Lung microvascular endothelial cell (primary cell): ENCODE data around the gene ALPG. TPM values are rescaled to one million over a fixed set of nuclear protein-coding genes. Genes with fewer than 3 reads are reported as not detected.
A peak's percentile ranks its signal among the peaks of the same experiment; 100 is the strongest.
"Not testable (repeated sequence)": the region's sequence is repeated elsewhere in the genome, so short reads cannot be mapped to it uniquely, and the experiment has no call there.

Experiments used
- DNase-seq, 2 donors: peaks; one replicate each; pipeline versions ENCODE4 v3.0.0 to v3.0.0-alpha.2; 2010; ENCODE audit warnings: low read depth in 2 of 2
- total RNA-seq: library from RNA; depleted of rRNA; stranded (reverse); fragments of >200 nt; gene quantifications from 2 replicates; pipeline ENCODE4 v1.2.1, GENCODE V29; 2014

Gene ALPG
- total RNA-seq, 1 donor from 2014 or later, result not detected

DNA sequence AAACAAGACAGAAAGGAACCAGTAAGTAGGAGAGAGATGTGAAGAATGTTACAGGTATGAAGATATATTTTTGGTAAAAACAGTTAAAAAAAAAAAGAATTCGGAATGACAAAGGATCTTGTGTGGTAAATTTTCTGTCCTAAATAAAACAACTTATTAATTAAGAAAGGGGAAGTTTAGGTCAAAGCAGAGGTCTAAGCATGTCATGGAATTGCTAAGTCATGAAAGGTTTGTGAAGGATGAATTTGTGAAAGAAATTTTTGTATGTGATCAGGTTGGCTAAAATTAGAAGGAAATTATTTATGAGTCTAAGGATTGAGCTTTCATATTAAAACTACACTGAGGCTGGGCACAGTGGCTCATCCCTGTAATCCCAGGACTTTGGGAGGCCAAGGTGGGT is 11.1 kb upstream of the ALPG start:
- no peak for DNase-seq

DNA sequence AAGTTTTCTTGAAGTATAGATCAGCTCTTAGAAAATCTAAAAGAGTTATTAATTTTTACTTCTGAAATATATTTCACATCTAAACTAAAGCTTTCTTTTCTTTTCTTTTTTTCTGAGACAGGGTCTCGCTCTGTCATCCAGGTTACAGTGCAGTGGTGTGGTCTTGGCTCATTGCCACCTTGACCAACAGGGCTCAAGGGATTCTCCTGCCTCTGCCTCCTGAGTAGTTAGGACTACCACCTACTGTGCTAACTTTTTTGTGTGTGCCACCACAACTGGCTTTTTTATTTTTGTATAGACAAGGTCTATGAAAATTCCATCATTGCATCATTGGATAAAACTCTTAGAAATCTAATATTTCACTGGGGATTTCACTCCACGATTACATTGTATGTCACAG is 10.0 kb upstream of the ALPG start:
- DNase-seq, result no peak

DNA sequence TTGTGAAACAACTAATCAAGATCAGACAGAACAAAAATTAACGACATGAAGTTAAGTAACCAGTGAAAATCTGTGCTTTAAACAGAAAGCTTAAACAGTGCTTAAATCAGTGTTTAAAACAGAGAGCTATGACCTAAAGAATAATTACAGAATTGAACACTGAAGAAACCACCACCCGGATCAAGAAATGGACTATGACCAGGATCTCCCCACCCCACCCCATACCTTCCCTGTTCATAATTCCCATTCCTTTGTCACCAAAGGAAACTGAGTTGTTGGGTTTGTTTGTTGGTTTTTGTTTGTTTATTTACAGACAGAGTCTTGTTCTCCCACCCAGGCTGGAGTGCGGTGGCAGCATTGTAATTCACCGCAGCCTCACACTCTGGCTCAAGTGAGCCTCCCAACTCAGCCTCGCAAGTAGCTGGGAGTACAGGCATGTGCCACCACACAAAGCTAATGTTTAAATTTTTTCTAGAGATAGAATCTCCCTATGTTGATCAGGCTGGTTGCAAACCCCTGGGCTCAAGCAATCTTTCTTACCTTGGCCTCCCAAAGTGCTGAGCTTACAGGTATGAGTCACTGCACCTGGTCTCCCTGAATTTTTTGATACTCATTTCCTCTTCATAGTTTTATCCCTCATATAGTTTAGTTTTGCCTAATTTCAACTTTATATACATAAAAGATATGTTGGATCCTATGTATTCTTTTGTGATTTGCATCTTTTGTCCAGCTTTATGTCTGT is 8.2 kb upstream of the ALPG start:
- DNase-seq, result no peak

GRCh38 chr2:232400256-232401015 is 6.2 kb upstream of the ALPG start:
- no peak for DNase-seq

DNA sequence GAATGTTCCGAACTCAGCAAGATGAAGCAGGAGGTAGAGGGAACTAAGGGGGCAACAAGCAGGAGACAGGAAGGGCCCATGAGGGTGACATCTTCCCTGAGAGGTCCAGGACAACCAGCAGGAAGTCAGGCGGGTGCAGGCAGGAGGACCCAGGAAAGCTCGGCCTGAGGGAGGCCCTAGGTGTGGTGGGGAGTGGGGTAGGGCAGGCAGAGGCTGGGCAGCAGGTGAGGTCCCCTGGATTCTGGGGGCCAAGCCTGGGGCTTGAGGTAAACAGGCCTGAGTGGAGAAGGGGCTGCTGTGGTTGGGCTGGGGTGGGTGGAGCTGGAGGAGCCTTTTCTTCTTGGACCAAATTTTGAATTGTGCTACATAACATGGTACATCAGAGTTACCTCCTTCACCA is 4.1 kb upstream of the ALPG start:
- DNase-seq, result no peak

- no peak for DNase-seq
Observed at GRCh38 chr2:232405943-232406510, 617 bp upstream of the ALPG start.

- DNase-seq, result not testable (repeated sequence)
Observed at GRCh38 chr2:232407428-232408150, 945 bp downstream of the ALPG start.

DNA sequence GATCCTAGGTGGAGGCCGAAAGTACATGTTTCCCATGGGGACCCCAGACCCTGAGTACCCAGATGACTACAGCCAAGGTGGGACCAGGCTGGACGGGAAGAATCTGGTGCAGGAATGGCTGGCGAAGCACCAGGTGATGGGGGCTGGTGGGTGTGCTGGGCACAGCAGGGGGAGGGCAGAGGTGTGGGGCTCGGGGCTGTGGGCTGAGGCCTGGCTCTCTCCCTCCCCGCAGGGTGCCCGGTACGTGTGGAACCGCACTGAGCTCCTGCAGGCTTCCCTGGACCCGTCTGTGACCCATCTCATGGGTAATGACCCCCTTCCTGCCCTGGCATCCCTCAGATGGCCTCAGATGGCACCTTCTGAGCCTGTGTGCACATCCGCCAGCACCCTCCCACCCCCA is 1.6 kb downstream of the ALPG start:
- not testable (repeated sequence) for DNase-seq

GRCh38 chr2:232409617-232410016 is 3.0 kb downstream of the ALPG start:
- not testable (repeated sequence) for DNase-seq

DNA sequence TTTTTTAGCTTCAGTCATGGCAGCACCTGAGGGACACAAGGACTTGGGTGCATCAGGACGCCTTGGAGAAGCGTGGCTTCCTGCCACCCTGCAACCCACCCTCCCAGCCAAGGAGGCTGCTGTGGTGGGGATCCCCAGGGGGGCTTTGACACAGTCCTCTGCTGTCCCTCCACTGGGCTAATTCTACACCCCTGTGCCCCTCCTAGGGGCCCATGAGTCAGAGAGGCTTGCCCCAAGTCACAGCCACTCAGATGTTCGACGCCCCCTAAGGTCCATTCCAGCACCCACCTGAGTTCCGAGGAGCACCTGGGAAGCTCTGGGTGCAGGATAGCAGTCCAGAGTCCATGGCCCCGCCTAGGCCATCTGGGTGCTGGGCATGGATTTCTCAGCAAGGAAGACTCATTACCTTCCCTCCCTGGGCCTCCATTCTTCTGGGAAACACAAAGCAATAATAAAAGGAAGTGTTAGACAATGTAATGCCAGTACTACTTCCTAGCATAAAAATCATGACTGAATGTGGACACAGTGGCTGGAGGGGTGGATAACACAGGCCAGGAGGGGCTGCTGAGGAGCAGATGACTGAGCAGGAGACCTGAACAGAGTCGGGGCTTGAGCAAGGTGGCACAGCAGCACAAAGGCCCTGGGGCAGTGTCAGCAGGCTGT is 3.7 kb downstream of the ALPG start:
- DNase-seq, result peak in 1 of 2 donors; percentile 39

DNA sequence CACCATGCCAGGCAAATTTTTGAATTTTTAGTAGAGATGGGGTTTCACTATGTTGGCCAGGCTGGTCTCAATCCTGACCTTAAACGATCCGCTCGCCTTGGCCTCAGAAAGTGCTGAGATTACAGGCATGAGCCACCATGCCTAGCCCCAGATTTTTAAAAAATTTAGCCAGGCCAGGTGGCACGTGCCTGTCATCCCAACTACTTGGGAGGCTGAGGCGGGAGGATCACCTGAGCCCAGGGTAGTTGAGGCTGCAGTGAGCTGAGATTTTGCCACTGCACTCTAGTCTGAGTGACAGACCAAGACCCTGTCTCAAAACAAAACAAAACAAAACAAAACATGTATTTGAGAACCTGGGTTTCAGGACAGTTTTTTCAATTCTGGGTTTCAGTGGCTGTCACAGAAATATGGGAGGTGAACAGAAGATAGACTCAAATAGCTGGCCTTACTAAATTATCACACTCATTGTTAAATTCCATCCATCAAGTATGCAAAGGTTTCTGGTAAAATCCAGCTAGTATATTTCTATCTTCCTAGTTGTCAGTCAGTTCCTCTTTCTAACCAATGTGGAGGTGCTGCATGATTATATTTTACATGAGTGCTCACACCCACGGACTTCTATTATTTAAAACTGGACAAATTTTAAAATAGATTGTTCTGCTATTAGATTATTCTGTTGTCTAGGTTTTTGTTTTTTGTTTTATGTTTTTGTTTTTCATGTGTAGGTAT is 5.4 kb downstream of the ALPG start:
- no peak for DNase-seq

DNA sequence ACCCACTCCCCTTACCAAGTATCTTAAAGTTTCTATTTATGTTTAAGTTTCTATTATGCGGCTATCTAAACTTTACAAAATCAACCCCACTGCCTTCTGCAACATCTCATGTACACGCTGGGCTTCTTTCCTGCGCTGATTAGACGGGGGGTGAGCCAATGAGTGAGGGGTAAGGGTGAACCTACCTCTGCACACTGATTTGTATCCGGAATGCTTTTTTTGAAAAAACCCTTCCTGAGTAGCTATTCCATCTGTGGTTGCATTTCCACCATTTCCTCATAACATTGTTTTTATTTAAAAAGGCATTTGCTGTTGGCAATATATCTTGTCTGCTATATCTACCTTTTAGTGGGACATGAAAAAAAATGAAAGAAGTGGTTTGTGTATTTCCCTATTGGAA is 6.3 kb downstream of the ALPG start:
- peak in 1 of 2 donors; percentile 68 for DNase-seq

GRCh38 chr2:232415138-232415690 is 8.6 kb downstream of the ALPG start:
- DNase-seq, result no peak

GRCh38 chr2:232415736-232416520 is 9.3 kb downstream of the ALPG start:
- no peak for DNase-seq

DNA sequence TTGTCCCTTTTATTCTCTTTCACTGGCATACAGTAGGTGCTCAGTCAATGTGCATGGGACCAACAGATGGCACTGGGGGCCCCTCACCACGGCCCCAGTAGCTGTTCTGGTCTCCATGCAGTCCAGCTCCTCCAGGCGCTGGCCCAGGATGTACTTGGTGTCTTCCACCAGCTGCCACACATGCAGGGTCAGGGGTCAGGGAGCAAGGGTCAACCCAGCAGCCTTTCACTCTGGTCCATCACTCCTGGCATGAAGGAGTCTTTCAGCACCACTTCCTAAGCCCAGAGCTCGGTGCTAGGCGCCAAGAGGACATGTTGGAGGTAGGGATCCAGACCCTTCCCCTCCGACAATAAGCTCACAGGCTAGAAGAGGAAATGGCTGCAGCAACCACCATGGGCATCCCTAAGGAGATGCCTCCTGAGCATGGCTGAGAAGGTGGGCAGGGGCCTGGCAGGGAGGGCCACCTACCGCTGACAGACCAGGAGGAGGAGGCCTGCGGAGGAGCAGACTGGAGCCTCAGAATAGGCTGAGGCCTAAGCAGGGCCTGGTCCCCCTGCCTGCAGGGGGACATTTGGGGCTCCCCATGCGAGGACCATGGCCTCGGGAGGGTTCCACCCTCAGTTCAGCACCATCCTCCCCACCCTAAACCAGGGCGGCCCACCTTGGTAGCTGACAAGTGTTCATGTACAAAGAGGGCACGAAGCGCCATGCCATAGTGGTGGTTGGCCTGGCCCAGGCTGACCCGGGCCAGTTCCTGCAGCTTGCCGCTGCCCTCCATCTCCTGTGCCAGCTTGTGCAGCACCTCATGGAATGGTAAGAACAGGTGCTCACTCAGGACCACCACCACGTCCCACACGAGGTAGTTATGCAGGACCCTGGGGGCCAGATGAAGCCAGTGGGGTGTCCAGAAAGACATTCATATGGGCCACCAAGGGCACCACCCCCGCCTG is 10.2 kb downstream of the ALPG start:
- DNase-seq, result no peak

DNA sequence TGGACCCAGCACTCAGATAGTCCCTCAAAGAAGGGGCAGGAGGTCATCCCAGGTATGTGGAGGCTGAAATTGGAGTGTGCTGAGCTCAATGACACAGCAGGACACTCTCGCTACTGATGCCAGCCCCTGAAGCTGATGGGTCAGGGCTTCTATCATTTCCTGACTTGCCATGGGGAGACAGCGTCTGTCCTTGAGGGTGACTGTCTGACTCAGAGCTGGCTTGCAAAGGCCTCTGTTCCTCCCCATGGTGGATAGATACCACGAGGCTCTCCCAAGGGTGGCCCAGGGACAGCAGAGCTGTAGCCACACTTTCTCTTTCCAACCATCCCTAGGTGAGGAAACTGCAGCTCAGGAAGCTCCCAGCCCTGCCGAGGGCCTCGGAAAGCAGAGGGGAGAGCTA is 10.8 kb downstream of the ALPG start:
- no peak for DNase-seq

- no peak for DNase-seq
Observed at GRCh38 chr2:232418056-232418455, 11.4 kb downstream of the ALPG start.

DNA sequence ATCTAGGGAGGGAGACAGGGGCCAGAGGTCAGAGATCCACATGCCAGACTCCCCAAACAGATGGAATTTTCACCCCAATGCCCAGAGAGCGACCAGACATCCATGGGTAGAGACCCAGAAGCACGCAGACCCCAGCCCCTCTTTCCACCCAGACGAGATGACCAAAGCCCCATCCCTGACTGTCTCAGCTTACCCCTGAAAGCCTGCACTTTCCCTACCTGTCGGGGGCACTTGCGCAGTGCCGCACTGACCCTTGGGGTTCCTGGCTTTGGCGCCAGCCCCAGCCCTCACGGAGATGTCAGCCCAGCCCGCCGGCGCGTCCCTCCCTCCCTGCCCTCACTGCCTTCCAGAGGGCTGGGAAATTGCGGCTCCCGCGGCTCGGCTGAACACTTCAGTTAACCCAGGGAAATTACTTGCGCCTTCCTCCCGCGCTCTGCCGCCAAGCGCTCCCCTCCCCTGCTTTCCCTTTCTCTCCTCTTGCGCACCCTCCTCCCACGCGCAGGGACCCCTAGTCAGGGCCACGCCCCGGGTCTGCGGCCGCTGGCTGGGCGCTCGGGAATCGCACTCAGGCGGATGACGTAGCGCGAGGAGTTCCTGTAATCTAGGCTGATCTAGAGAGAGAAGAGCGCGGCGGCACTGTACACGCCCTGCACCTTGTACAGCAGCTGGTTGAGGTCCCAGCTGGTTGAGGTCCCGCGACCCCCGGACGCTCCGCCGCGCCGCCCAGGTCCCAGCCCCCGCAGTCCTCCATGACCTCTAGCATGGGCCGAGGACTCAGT is 12.0 kb downstream of the ALPG start:
- no peak for DNase-seq
